WERI-Rb-1 (cell line): ENCODE data around the gene MPV17L2.

Experiments
- DNase-seq: peaks from one replicate; pipeline ENCODE4 v3.0.0-alpha.2; 2020
- H3K27ac ChIP-seq: fragments of 250-450 bp; sonication (Bioruptor Pico); 2 replicates; pipeline ENCODE4 v1.5.1; 2020; ENCODE audit warnings: mild to moderate bottlenecking, moderate library complexity
- H3K27me3 ChIP-seq: fragments of 250-450 bp; sonication (Bioruptor Pico); 2 replicates; pipeline ENCODE4 v1.5.1; 2021; ENCODE audit warnings: mild to moderate bottlenecking, low read depth, moderate library complexity; ENCODE audit not compliant: insufficient read depth, severe bottlenecking
- H3K36me3 ChIP-seq: fragments of 250-450 bp; sonication (Bioruptor Pico); 2 replicates; pipeline ENCODE4 v1.5.1; 2020; ENCODE audit warnings: mild to moderate bottlenecking, moderate library complexity
- H3K4me3 ChIP-seq: 2 replicates; pipeline ENCODE4 v1.5.1; 2011; ENCODE audit warnings: low read depth, mild to moderate bottlenecking, control low read depth, low read length
- H3K9me3 ChIP-seq: fragments of 250-450 bp; sonication (Bioruptor Pico); 2 replicates; pipeline ENCODE4 v1.5.1; 2021; ENCODE audit warnings: mild to moderate bottlenecking, moderate library complexity; ENCODE audit not compliant: severe bottlenecking
- TF ChIP-seq, protein P1 (sequence below): IDR thresholded peaks from 2 replicates; pipeline ENCODE4 v1.5.1; 2011; ENCODE audit warnings: low read depth, mild to moderate bottlenecking, control low read depth, inconsistent platforms, low read length

MPV17L2 gene

DNA sequence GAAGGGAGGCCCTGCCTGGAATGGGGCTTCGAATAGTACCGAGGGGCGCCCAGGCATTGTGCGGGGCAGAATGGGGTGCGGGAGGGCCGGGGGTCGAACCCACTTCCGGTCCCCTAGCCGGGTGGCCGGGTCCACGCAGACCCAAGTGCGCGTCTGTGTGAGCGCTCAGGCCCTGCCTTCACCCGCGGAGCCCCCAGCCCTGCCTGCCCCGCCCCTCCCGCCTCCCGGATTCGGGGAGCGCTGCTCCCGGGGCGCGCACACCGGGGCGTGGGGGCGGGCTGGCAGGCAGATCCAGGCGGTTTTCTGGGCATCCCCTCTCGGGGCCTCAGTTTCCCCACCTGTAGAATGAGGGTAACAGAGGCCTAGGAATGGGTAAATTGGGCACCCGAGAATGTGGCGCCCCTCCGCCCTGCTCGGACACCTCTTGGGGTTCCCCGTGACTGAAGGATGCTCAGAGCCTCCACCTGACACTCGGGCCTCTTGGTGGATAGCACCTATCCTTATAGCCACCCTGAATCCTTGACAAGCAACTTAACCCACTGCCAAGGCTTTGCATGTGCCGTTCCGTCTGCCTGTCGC is 39.4 kb upstream of the MPV17L2 start:
- Histone ChIP-seq H3K4me3 (peak overlapping the region; percentile 95), H3K27ac (peak overlapping the region; percentile 84), H3K9me3 (no peaks in the 10 kb centered on the region), H3K27me3 (no peaks in the 10 kb centered on the region), H3K36me3 (peaks cover 20% of the 10 kb centered on the region)
- DNase-seq: no peak
- TF ChIP-seq, protein P1, sequence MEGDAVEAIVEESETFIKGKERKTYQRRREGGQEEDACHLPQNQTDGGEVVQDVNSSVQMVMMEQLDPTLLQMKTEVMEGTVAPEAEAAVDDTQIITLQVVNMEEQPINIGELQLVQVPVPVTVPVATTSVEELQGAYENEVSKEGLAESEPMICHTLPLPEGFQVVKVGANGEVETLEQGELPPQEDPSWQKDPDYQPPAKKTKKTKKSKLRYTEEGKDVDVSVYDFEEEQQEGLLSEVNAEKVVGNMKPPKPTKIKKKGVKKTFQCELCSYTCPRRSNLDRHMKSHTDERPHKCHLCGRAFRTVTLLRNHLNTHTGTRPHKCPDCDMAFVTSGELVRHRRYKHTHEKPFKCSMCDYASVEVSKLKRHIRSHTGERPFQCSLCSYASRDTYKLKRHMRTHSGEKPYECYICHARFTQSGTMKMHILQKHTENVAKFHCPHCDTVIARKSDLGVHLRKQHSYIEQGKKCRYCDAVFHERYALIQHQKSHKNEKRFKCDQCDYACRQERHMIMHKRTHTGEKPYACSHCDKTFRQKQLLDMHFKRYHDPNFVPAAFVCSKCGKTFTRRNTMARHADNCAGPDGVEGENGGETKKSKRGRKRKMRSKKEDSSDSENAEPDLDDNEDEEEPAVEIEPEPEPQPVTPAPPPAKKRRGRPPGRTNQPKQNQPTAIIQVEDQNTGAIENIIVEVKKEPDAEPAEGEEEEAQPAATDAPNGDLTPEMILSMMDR: no peak

DNA sequence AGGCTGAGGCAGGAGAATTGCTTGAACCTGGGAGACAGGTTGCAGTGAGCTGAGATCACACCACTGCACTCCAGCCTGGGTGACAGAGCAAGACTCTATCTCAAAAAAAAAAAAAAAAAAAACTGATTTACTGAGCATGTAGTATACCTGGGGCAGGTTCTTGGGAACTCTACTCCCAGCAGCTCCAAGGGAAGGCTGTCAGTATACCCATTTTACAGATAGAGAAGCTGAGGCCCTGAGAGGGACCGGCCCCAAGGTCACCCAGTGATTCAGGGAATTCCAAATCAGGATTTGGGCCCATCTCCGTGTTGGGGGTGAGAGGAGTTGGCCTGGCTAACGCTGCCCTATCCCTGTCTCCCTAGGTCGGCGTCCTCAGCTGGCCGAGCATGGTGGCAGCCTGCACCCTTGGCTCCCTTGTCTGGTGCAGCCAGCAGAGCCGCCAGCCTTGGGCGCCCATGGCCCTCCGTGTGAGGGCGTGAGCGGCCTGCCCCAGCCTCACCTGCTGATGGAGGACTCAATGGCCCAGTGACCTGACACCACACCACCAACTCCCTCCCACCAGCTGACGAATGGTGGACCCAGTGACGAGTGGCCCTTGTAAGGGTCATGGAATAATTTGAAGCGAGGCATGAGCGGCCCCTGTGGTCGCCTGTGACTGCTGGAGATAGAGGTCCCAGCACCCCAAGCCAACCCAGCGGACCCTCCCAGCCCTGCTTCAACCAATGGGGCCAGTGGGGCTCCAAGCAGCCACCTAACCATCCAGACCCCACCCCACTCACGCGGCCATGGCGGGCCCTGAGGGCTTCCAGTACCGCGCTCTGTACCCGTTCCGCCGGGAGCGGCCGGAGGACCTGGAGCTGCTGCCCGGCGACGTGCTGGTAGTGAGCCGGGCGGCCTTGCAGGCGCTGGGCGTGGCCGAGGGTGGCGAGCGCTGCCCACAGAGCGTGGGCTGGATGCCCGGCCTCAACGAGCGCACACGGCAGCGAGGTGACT is 37.6 kb upstream of the MPV17L2 start:
- Histone ChIP-seq H3K36me3 (peaks cover 18% of the 10 kb centered on the region), H3K27ac (no peak overlapping the region), H3K27me3 (no peaks in the 10 kb centered on the region), H3K4me3 (no peak overlapping the region), H3K9me3 (no peaks in the 10 kb centered on the region)
- TF ChIP-seq, protein P1: no peak
- DNase-seq: no peak

DNA sequence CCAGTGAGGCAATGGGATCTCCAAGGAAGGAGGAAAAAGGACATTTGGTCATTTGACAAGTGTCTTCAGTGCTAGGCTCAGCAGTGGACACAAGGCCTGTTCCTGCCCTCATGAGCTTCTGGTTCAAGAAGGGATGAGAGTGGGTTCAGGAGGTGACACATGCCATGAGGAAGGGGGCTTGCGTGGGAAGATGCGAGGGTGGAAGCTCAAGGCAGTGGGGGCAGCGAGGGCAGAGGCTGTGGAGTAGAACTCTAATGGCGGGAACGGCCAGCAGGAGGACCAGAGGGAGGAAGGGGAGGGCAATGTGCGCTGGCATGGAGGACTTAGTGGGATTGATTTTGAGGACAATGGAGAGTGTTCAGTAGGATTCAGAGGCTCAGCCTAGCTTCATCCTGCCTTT is 36.8 kb upstream of the MPV17L2 start:
- TF ChIP-seq, protein P1: no peak
- Histone ChIP-seq H3K27ac (no peak overlapping the region), H3K36me3 (peaks cover 20% of the 10 kb centered on the region), H3K4me3 (no peak overlapping the region), H3K27me3 (no peaks in the 10 kb centered on the region), H3K9me3 (no peaks in the 10 kb centered on the region)
- no peak for DNase-seq

DNA sequence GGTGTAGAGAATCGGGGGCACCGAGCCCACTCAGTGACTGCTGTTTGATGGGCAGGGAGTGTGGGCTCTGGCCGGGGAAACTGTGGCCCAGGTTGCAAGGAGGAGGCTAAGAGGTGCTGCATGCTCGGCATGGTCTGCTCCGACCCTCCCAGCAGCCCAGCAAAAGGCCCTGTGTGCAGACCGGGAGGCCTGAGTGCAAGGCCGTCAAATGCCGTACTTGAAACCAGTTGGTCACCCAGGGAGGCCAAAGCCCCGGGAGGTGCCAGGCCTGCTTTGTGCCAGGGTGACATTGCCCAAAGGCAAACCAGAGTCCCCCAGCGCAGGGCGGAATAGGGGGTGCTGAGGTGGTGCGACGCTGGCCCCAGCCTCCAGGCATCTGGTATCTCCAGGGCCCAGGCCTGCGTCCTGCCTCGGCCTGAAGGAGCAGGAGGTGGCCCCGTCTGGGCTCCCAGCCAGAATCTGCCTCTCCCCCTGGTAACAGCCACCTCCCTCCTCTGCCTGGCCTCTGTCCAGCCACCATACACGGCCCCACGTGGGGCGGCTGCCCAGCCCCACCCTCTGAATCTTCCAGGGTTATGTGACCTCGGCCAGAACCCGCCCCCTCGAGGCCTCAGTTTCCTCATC is 36.1 kb upstream of the MPV17L2 start:
- TF ChIP-seq, protein P1: no peak
- no peak for DNase-seq
- no peak overlapping the region for H3K4me3 ChIP-seq
- H3K27ac ChIP-seq: no peak overlapping the region
- H3K27me3 ChIP-seq: no peaks in the 10 kb centered on the region
- no peaks in the 10 kb centered on the region for H3K9me3 ChIP-seq
- H3K36me3 ChIP-seq: peaks cover 24% of the 10 kb centered on the region

DNA sequence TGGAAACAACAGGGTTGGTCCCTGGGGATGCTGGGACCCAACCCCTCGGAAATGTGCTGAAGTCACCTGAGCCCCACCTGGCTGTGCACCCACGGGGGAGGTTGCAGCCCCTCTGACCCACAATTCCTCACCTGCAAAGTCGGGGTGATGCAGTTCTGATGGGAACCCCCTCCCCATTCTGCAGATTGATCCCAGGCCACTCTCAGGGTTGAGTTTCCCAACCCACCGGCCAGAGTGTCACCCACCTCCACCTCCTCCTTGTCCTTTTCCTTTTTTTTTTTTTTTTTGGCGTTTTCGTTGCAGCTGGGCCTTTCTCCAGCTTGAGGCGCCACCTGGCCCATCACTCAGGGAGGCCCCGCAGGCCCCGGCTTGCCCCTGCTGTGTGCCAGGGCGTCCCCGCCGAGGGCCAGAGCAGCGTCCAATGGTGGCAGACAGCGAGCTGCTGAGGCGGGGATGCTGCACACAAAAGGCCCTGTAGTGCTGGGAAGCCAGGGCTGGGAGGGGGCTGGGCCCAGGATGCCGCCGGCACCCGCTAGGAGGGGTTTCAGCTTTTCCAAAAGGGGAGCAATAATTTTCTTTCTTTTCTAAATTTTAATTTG is 35.5 kb upstream of the MPV17L2 start:
- Histone ChIP-seq H3K27me3 (no peaks in the 10 kb centered on the region), H3K9me3 (no peaks in the 10 kb centered on the region), H3K4me3 (no peak overlapping the region), H3K36me3 (peaks cover 29% of the 10 kb centered on the region), H3K27ac (peak overlapping the region; percentile 34; the same call in 1 of the 2 replicates)
- peak; percentile 38 for DNase-seq
- TF ChIP-seq, protein P1: no peak
